Heart left ventricle (tissue), 13 donors: ENCODE measurements around the gene KHDC1.
"Not testable (repeated sequence)": the region's sequence is repeated elsewhere in the genome, so short reads cannot be mapped to it uniquely, and the experiment has no call there.

Experiments used
- CTCF ChIP-seq, 12 donors: fragments of 200-600 bp; sonication (generic) in 4 of 12; IDR thresholded peaks; one replicate each; pipeline versions ENCODE4 v1.5.0 to v1.8.0; 2018 to 2022; ENCODE audit warnings: antibody characterized with exemption in 12 of 12, mild to moderate bottlenecking in 5 of 12
- POLR2A ChIP-seq, 2 donors: fragments of 450-650 bp; IDR thresholded peaks; one replicate each; pipeline ENCODE4 v1.6.1; 2017; ENCODE audit warnings: antibody characterized with exemption in 2 of 2, mild to moderate bottlenecking in 2 of 2, moderate library complexity in 2 of 2
- donor health status: ischemic (EF 13 %, LVEDD 7.1; RV severe dilation, severe dysfunction).
- donor health status: DM: no; HTN: yes; CAD: no.
- donor health status: DM: no; HTN: no; CAD: no.
- donor health status: ischemic (EF 25% LVEDD 6.9; RV normal size, moderate dysfunction).
- donor health status: ischemic (EF 25% LVEDD 5.7; RV mildly dilated, moderate dysfunction).
- donor health status: ischemic (EF 35%, LVEDD 5.7; RV mildly dilated, moderate dysfunction).
- donor health status: nonischemic (EF 11% LVEDD 7.7; RV severe dilation, severe dysfunction).
- donor health status: DM: yes; HTN: yes; CAD: no.
- donor health status: PGD.
- donor health status: ischemic (EF 29% LVEDD 5.4; RV normal size, mild dysfunction).
- donor health status: nonischemic (EF 23%, LVEDD 6.1; RV moderate dilation, normal function).

GRCh38 chr6:73269296-73269695 is 6.3 kb upstream of the KHDC1 start:
- not testable (repeated sequence) for TF ChIP-seq POLR2A, CTCF (IDR thresholded peaks at IDR 0.05)
